ENCODE measurements around the gene F5.

F5 gene

GRCh38 chr1:169465281-169465680 lies 121.0 kb downstream of the F5 start:
- FAIRE-seq (no peak), DNase-seq (ENCODE audit: insufficient read length) (no peak)
- TF ChIP-seq TAF1 (IDR thresholded peaks at IDR 0.05; ENCODE audit: borderline replicate concordance, low read depth, low read length): no peak
